Measurements from ENCODE around the gene DEAF1. TPM values are rescaled to one million over a fixed set of nuclear protein-coding genes. Genes with fewer than 3 reads are reported as not detected.

DEAF1 gene
- total and polyA plus RNA-seq, 2 donors (not counting 3 experiments of a cell fraction or from before 2014, with no cell fraction given), result 43.6 to 55.7 TPM

DNA sequence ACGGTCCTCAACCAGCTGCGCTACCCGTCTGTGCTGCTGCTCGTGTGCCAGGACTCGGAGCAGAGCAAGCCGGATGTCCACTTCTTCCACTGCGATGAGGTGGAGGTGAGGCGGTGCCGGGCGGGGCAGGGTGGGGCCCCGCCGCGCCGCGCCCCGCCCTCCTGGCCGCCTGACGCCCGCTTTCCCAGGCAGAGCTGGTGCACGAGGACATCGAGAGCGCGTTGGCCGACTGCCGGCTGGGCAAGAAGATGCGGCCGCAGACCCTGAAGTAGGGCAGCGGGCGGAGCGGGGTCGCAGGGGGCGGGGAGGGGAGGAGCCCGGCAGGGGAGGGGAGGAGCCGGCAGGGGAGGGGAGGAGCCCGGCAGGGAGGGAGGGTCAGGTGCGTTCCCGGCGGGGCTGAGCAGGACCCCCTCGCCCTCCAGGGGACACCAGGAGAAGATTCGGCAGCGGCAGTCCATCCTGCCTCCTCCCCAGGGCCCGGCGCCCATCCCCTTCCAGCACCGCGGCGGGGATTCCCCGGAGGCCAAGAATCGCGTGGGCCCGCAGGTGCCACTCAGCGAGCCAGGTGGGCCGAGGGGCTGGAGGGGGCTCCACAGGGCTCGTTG, 25.7 kb upstream of the DEAF1 start:
- intact Hi-C loops (cut with micrococcal nuclease) (no loop called here), dilution Hi-C loops (cut with MboI; ENCODE audit: extremely low pct_ligation_motif_present, low sequenced_read_pairs) (no loop called here)
- ChIA-PET CTCF (interaction anchor here (0.6 to 2.0 kb wide), 7 partner anchors 9 to 166 kb away, joined by 3 to 8 read pairs (median 4); no protein-coding TSS in a partner anchor), POLR2A (interaction anchor here (0.6 kb wide), 1 partner anchor 22 kb away, joined by 5 read pairs; no protein-coding TSS in a partner anchor)
- Histone ChIP-seq H2AFZ (ENCODE audit: low read depth, low read length) (peak overlapping the region; percentile 31), H3K27ac (ENCODE audit: insufficient read depth, low read depth, low read length) (no peak overlapping the region), H3K4me1 (ENCODE audit: control insufficient read depth, extremely low read depth, insufficient read depth, low read length) (peaks cover 3% of the 10 kb centered on the region), H3K9me1 (replicated peaks; ENCODE audit: control insufficient read depth, extremely low read depth, insufficient read depth, low read length) (no peaks in the 10 kb centered on the region), H3K4me3 (replicated peaks in 1 of 3; ENCODE audit: insufficient read depth in 1 of 3, low read depth in 1 of 3, low read length in 3 of 3) (no peak overlapping the region), H3K4me2 (ENCODE audit: insufficient read depth, low read length) (no peak overlapping the region), H4K20me1 (replicated peaks; ENCODE audit: control insufficient read depth, extremely low read depth, insufficient read depth, low read length) (no peaks in the 10 kb centered on the region), H3K27me3 (ENCODE audit: control insufficient read depth in 2 of 2, insufficient read depth in 2 of 2, low read length in 2 of 2) (peaks cover 22 to 23% of the 10 kb centered on the region in 2 experiments), H3K36me3 (ENCODE audit: control insufficient read depth in 2 of 2, extremely low read depth in 1 of 2, insufficient read depth in 2 of 2, low read length in 2 of 2) (no peaks in the 10 kb centered on the region), H3K9me3 (replicated peaks; ENCODE audit: control insufficient read depth, insufficient read depth, low read length) (no peaks in the 10 kb centered on the region), H3K79me2 (ENCODE audit: control insufficient read depth, insufficient read depth, low read length) (no peaks in the 10 kb centered on the region), H3K9ac (replicated peaks; ENCODE audit: extremely low read depth, insufficient read depth, low read length) (no peak overlapping the region)
- no peak for DNase-seq (ENCODE audit: low read depth, low spot score)
- no TSS peak for BruUV-seq (replicated peaks)
- no peak for FAIRE-seq
- TF ChIP-seq FOS (IDR thresholded peaks at IDR 0.05; ENCODE audit: borderline replicate concordance, insufficient read depth, low read length) (no peak), EZH2 (IDR thresholded peaks at IDR 0.05; ENCODE audit: borderline replicate concordance, low read depth, low read length, severe bottlenecking) (peak; percentile 57)

DNA sequence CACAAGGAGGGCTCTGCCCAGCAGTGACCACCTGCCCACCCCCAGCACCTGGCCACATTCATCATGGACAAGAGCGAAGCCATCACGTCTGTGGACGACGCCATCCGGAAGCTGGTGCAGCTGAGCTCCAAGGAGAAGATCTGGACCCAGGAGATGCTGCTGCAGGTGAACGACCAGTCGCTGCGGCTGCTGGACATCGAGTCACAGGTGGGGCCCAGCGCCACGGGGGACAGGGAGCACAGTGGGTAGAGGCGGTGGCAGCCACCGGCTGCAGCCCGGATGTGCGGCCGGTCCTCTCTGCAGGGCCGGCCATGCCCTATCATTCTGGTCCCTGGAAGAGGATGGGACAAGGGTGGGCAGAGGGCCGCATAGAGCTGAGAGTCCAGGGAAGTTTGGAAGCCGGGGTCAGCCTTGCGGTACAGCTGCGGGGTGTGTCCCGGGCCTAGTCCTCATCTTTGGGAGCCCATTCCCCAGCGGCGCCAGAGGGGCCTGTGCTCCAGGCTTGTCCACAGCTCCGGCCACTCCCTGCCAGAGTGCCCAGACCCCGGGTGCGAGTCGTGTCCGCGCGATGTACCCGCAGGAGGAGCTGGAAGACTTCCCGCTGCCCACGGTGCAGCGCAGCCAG, 25.1 kb upstream of the DEAF1 start:
- Histone ChIP-seq H3K4me2 (ENCODE audit: insufficient read depth, low read length) (no peak overlapping the region), H3K4me3 (replicated peaks in 1 of 3; ENCODE audit: insufficient read depth in 1 of 3, low read depth in 1 of 3, low read length in 3 of 3) (no peak overlapping the region), H3K9ac (replicated peaks; ENCODE audit: extremely low read depth, insufficient read depth, low read length) (no peak overlapping the region), H3K27ac (ENCODE audit: insufficient read depth, low read depth, low read length) (no peak overlapping the region), H3K27me3 (ENCODE audit: control insufficient read depth in 2 of 2, insufficient read depth in 2 of 2, low read length in 2 of 2) (peaks cover 17 to 18% of the 10 kb centered on the region in 2 experiments), H2AFZ (ENCODE audit: low read depth, low read length) (peak overlapping the region; percentile 31), H4K20me1 (replicated peaks; ENCODE audit: control insufficient read depth, extremely low read depth, insufficient read depth, low read length) (no peaks in the 10 kb centered on the region), H3K36me3 (ENCODE audit: control insufficient read depth in 2 of 2, extremely low read depth in 1 of 2, insufficient read depth in 2 of 2, low read length in 2 of 2) (no peaks in the 10 kb centered on the region), H3K79me2 (ENCODE audit: control insufficient read depth, insufficient read depth, low read length) (no peaks in the 10 kb centered on the region), H3K9me3 (replicated peaks; ENCODE audit: control insufficient read depth, insufficient read depth, low read length) (no peaks in the 10 kb centered on the region), H3K9me1 (replicated peaks; ENCODE audit: control insufficient read depth, extremely low read depth, insufficient read depth, low read length) (no peaks in the 10 kb centered on the region), H3K4me1 (ENCODE audit: control insufficient read depth, extremely low read depth, insufficient read depth, low read length) (peaks cover 3% of the 10 kb centered on the region)
- no peak for TF ChIP-seq POLR2AphosphoS5 (IDR thresholded peaks at IDR 0.05; ENCODE audit: insufficient read depth, low read depth, low read length)
- TF ChIP-seq POLR2A (IDR thresholded peaks at IDR 0.05; ENCODE audit: low read depth, low read length), result no peak
- TF ChIP-seq, protein P1, sequence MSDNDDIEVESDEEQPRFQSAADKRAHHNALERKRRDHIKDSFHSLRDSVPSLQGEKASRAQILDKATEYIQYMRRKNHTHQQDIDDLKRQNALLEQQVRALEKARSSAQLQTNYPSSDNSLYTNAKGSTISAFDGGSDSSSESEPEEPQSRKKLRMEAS (IDR thresholded peaks at IDR 0.05; ENCODE audit: insufficient read depth, insufficient read length), result no peak
- no peak for TF ChIP-seq JUN (IDR thresholded peaks at IDR 0.05; ENCODE audit: borderline replicate concordance, insufficient read depth, insufficient read length, low read depth)
- TF ChIP-seq, protein P2, sequence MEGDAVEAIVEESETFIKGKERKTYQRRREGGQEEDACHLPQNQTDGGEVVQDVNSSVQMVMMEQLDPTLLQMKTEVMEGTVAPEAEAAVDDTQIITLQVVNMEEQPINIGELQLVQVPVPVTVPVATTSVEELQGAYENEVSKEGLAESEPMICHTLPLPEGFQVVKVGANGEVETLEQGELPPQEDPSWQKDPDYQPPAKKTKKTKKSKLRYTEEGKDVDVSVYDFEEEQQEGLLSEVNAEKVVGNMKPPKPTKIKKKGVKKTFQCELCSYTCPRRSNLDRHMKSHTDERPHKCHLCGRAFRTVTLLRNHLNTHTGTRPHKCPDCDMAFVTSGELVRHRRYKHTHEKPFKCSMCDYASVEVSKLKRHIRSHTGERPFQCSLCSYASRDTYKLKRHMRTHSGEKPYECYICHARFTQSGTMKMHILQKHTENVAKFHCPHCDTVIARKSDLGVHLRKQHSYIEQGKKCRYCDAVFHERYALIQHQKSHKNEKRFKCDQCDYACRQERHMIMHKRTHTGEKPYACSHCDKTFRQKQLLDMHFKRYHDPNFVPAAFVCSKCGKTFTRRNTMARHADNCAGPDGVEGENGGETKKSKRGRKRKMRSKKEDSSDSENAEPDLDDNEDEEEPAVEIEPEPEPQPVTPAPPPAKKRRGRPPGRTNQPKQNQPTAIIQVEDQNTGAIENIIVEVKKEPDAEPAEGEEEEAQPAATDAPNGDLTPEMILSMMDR (IDR thresholded peaks at IDR 0.05; ENCODE audit: extremely low read depth in 1 of 2, insufficient read depth in 1 of 2, low read depth in 1 of 2, low read length in 2 of 2), result no peak
- intact Hi-C loops (cut with micrococcal nuclease), result no loop called here
- FAIRE-seq (no peak), DNase-seq (ENCODE audit: low read depth, low spot score) (no peak)
- ChIA-PET CTCF (interaction anchor here (0.6 to 2.0 kb wide), 7 partner anchors 8 to 166 kb away, joined by 3 to 8 read pairs (median 4); no protein-coding TSS in a partner anchor), POLR2A (interaction anchor here (0.6 kb wide), 1 partner anchor 22 kb away, joined by 5 read pairs; no protein-coding TSS in a partner anchor)
- BruUV-seq (replicated peaks), result no TSS peak
- dilution Hi-C loops (cut with MboI; ENCODE audit: extremely low pct_ligation_motif_present, low sequenced_read_pairs), result no loop called here

Measured in endothelial cell of umbilical vein (primary cell).